NCI-H1694 treated with DMSO at 0.1 percent for 48 hours (cell line): ENCODE results near the gene PHYHIPL.
A peak's percentile ranks its signal among the peaks of the same experiment; 100 is the strongest.
"Not testable (repeated sequence)": the region's sequence is repeated elsewhere in the genome, so short reads cannot be mapped to it uniquely, and the experiment has no call there.

Experiments used
- DNase-seq: peaks from one replicate; lab custom pipeline; 2025; lab: John Stamatoyannopoulos, UW

The PHYHIPL gene

GRCh38 chr10:59206204-59206720 lies 29.8 kb downstream of the PHYHIPL start:
- no peak for DNase-seq

DNA sequence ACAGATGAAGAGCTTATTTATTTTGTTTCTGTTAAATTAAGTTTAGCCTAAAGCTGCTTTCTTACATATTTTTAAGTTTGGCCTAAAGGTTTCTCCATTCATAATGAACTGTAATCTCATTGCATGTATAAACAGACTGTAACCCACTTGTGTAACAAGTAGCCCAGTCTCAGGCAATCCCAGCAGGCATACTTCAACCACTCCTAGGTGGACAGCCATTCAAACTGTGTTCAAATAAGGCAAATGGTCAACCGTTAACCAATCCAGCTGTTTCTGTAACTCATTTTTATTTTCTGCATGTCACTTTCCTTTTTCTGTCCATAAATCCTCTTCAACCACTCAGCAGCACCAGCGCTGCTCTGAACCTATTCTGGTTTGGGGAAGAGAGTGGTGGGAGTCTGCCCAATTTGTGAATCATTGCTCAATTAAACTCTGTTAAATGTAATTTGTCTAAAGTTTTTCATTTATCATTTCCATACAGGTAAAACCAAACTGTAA lies 35.9 kb downstream of the PHYHIPL start:
- no peak for DNase-seq

GRCh38 chr10:59214160-59214559 lies 37.7 kb downstream of the PHYHIPL start:
- DNase-seq = no peak

- no peak for DNase-seq
Measured at GRCh38 chr10:59216178-59216869, 39.9 kb downstream of the PHYHIPL start.

DNA sequence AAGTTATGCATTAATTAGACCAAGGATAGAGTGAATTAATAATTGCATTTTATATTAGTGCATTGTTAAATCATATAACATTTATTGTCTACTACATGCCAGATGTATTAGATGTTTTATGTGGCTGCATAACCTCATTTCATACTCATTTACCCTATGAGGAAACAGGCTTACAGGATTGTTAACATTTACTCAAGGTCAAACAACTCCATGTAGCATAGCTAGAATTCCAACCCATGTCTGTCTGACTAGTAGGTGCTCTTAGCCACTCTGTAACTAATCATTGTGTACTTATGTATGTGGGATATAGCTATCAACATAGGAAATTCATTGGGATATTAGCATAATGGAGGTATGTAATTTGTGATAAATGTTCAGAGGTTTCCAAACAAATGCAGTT lies 46.3 kb downstream of the PHYHIPL start:
- no peak for DNase-seq

- not testable (repeated sequence) for DNase-seq
Measured at GRCh38 chr10:59223597-59223996, 47.2 kb downstream of the PHYHIPL start.

DNA sequence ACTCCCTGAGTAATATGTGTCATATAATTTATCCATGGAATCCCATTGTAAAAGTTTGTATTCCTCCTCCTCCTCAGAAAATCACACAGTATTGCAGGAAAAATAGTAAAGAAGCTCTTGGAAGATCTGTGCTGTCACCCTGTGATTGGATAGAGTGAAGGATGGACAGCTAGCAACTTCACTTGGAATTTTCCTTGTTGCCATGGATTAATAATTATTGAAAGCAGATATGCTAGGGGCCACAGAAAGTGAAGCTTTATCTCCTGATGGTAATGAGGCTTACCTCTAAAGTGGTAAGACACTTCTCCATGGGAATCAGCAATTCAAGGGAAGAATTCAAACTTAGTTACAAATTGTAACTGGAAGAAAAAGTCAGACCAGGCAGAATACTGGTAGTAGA lies 48.8 kb downstream of the PHYHIPL start:
- no peak for DNase-seq

GRCh38 chr10:59227136-59227673 lies 50.8 kb downstream of the PHYHIPL start:
- DNase-seq = no peak

DNA sequence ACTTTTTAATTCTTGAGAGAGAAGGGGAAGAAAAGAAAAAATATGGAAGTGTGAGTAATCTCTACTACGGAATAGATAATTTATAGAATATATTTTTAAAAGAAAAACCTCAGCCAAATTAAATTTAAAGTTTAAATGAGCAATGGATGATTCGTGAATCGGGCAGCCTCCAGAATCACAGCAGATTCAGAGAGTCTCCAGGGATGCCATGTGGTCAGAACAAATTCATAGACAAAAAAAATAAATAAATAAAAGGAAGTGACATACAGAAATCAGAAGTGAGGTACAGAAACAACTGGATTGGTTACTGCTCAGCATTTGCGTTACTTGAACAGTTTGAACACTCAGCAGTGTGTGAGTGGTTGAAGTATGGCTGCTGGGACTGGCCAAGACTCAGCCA lies 53.0 kb downstream of the PHYHIPL start:
- no peak for DNase-seq

- no peak for DNase-seq
Measured at GRCh38 chr10:59234194-59234593, 57.8 kb downstream of the PHYHIPL start.

GRCh38 chr10:59234816-59235429 lies 58.5 kb downstream of the PHYHIPL start:
- DNase-seq = peak; percentile 36

GRCh38 chr10:59236064-59236697 lies 59.7 kb downstream of the PHYHIPL start:
- no peak for DNase-seq

DNA sequence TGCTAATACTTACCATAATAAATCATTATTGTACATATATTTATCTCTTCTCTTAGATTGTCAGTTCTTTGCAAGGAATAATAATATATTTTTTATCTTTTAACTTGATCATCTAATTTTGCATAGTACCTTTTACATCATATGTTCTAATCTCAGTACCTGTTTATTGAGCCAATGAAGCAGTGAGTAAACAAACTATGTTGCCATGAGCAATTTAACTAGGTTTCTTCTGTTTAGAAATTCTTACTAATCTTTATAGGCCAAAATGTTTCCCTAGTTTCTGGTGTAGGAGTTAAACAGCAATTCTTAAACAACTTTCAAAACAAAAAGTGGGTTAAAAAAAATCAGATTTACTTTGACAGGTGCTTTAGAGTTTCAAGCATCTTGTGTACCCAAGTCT lies 61.3 kb downstream of the PHYHIPL start:
- DNase-seq = no peak

DNA sequence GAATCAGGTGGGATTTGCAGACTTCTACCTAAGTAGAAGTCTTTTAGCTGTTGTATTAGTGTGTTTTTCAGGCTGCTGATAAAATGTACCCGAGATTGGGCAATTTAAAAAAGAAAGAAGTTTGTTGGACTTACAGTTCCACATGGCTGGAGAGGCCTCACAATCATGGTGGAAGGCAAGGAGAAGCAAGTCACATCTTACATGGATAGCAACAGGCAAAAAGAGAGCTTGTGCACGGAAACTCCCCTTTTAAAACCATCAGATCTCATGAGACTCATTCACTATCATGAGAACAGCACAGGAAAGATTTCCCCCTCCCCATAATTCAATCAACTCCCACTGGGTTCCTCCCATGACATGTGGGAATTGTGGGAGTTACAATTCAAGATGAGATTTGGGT lies 62.7 kb downstream of the PHYHIPL start:
- not testable (repeated sequence) for DNase-seq

DNA sequence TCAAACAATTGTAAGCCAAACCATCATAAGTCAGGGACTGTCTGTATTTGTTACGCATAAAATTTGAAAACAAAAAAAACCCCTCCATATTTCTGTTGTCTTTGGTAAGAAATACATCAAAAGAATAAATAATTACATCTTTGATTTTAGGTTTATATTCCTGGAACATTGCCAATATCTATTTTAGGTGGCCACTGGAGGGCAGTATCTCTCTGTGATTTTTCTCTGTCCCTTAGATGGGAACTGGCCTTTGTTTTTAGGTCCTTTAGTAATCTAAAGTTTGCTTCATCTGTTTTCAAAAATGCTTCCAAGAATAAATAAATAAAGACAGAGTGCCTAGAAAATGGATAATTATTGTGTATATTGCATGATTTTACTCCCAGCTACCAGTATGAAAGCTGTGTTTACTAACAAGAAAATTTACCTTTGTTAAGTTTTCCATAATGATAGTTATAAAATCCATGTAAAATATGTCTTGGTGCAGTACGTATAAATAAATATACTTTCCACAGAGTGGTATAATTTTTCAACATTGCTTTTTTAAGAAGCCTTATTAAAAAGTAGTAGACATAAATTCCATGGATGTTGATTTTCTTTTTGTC lies 64.2 kb downstream of the PHYHIPL start:
- peak; percentile 40 for DNase-seq

- DNase-seq = no peak
Measured at GRCh38 chr10:59242057-59242456, 65.6 kb downstream of the PHYHIPL start.

DNA sequence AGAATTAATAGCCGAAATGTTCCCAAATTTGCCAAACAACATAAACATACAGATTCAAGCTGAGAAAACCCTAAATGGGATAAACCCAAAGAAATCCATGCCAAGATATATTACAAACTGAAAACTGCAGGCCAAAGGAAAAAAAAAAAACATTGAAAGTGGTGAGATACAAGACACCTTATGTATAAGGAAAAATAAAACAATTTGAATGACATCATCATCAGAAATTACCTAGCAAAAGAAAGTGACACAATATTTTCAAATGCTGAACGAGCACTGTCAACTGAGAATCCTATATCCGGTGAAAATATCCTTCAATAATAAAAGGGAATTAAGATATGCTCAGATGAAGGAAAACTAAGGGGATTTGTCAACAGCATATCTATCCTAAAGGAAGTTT lies 66.5 kb downstream of the PHYHIPL start:
- DNase-seq = no peak

DNA sequence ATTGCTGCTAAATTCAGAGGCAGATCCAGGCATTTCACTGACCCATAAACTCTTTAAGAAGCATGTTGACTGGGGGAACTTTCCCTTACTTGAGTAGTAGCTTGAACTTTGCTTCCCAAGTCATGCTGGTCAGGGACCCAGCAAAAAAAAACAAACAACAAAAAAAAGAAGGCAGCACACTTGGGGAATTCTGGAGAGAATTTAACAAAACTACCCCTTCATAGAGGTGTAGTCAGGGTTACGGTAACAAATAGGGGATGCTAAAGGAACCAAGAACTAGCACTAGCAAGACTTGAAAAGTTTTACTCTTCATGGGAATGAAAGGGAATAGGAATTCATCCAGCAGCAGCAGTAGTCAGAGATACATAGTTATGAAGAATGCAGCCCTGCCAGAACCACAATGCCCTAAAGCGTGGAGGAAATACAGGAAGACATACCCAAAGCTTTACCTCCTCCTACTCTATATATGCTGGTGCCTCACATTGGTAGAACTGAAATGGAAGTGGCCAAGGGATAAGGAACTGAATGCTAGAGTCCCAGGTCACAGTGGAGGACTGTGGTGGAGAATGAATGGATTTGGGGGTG lies 67.3 kb downstream of the PHYHIPL start:
- no peak for DNase-seq

- DNase-seq = no peak
Measured at GRCh38 chr10:59244871-59245270, 68.4 kb downstream of the PHYHIPL start.

DNA sequence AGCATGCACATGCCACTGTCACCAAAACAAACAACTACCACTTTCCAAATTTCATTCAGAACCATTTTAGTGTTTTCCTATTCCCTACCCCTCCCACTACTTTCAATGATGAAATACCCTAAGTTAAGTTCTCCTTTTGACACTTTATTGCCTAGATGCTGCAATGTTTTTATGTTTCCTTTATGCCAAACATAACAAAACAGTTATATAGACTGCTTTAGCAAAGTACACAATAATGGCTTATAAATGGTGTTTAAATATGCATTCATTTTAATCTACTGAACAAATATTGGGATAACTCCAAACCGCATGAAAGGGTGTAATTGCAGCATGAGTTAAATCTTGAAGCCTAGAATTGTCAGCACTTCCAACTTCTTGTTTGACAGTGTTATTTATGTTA lies 69.2 kb downstream of the PHYHIPL start:
- DNase-seq = no peak

DNA sequence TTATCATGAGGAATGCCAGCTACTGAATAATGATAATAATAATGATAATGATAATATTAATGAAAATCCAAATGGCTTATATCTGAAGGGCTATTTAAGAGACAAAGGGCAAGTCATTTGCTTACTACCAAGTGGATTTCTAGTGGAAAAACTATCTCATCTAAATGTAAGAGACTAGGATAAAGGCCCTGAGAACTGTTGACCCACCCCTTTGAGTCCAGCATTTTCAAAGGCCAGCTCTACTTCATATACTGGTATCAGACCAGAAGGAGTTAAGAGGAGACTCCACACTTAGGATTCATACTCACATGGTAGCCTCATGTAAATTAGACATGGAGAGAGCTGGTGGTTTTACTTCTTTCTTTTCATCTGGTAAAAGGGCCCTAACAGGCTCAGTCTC lies 76.0 kb downstream of the PHYHIPL start:
- no peak for DNase-seq

DNA sequence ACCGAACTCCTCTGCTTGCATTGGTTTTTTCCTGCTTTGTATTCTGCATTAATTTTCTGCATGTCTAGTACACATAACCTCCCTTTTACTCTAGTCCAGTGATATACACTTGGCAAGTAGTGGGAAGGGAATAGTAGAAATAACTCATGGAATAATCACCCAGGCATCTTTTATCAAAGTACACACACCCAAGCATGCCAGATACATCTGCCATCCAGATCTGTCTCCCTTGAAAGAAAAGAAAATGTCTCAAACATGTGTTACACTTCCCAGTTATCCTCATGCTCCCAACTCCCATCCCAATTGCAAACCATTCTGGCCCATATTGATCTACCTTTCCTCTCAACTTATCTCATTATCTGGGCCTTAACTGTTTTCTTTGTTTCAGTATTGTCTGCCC lies 79.0 kb downstream of the PHYHIPL start:
- no peak for DNase-seq
